HEK293 (cell line): ENCODE data around the gene DAGLB.

Experiments
- CTCF ChIA-PET: fragments of 350-600 bp; formaldehyde crosslinking; extraction: SDS; loops from one replicate; lab custom pipeline; 2021; ENCODE audit warnings: antibody characterized with exemption; lab: Yijun Ruan, JAX
- POLR2A ChIA-PET: fragments of 300-600 bp; formaldehyde crosslinking; extraction: SDS; loops from one replicate; lab custom pipeline; 2020; ENCODE audit warnings: antibody characterized with exemption, inconsistent platforms; lab: Yijun Ruan, JAX
- H3K27ac ChIP-seq: fragments of 200-500 bp; sonication (Bioruptor generic); 2 replicates; pipeline ENCODE4 v1.5.1; 2014; ENCODE audit warnings: low read depth, low read length, control low read depth, inconsistent platforms; ENCODE audit errors: extremely low read depth
- H3K36me3 ChIP-seq, 2 experiments: fragments of 200-500 bp in 1 of 2; sonication (Bioruptor generic) in 1 of 2; 1 replicate in 1 of 2; 2 replicates in 1 of 2; pipeline ENCODE4 v1.5.1; 2014 to 2017; ENCODE audit warnings: inconsistent platforms in 2 of 2, low read length in 2 of 2; ENCODE audit not compliant: control insufficient read depth in 2 of 2, insufficient read depth in 1 of 2
- H3K4me1 ChIP-seq: fragments of 200-500 bp; sonication (Bioruptor generic); 2 replicates; pipeline ENCODE4 v1.5.1; 2014; ENCODE audit warnings: mild to moderate bottlenecking, low read length, inconsistent platforms; ENCODE audit not compliant: control insufficient read depth, insufficient read depth
- H3K4me3 ChIP-seq: 2 replicates; pipeline ENCODE4 v1.5.1; 2011; ENCODE audit warnings: low read depth, mild to moderate bottlenecking, control low read depth, low read length, moderate library complexity
- H3K9me3 ChIP-seq: fragments of 200-500 bp; sonication (Bioruptor generic); 2 replicates; pipeline ENCODE4 v1.5.1; 2014; ENCODE audit warnings: low read depth, low read length, inconsistent platforms; ENCODE audit not compliant: control insufficient read depth, insufficient read depth
- GLI4 ChIP-seq: fragments of 450-650 bp; formaldehyde crosslinking; IDR thresholded peaks from 2 replicates; pipeline ENCODE4 v1.5.1; 2016; ENCODE audit warnings: missing biosample characterization, missing genetic modification characterization
- HOXA7 ChIP-seq: sonication (generic); formaldehyde crosslinking; IDR thresholded peaks from 2 replicates; pipeline ENCODE4 v1.8.1; 2022; ENCODE audit warnings: missing genetic modification reagents, borderline replicate concordance
- MZF1 ChIP-seq: fragments of 450-650 bp; formaldehyde crosslinking; IDR thresholded peaks from 2 replicates; pipeline ENCODE4 v1.5.1; 2017; ENCODE audit warnings: missing biosample characterization, missing genetic modification characterization, borderline replicate concordance
- OVOL3 ChIP-seq: fragments of 450-650 bp; formaldehyde crosslinking; IDR thresholded peaks from 2 replicates; pipeline ENCODE4 v1.5.1; 2016; ENCODE audit warnings: missing biosample characterization, missing genetic modification characterization
- ZBTB21 ChIP-seq: fragments of 450-650 bp; formaldehyde crosslinking; IDR thresholded peaks from 2 replicates; pipeline ENCODE4 v1.5.1; 2017; ENCODE audit warnings: missing biosample characterization, missing genetic modification characterization
- ZBTB48 ChIP-seq: fragments of 450-650 bp; formaldehyde crosslinking; IDR thresholded peaks from 2 replicates; pipeline ENCODE4 v1.5.1; 2016; ENCODE audit warnings: missing biosample characterization, missing genetic modification characterization
- ZNF184 ChIP-seq: fragments of 450-650 bp; IDR thresholded peaks from 2 replicates; pipeline ENCODE4 v1.5.1; 2018; ENCODE audit warnings: missing biosample characterization, mild to moderate bottlenecking, missing genetic modification characterization
- ZNF2 ChIP-seq: fragments of 450-650 bp; formaldehyde crosslinking; IDR thresholded peaks from 2 replicates; pipeline ENCODE4 v1.5.1; 2016; ENCODE audit warnings: missing biosample characterization, missing genetic modification characterization
- ZNF560 ChIP-seq: fragments of 450-650 bp; formaldehyde crosslinking; IDR thresholded peaks from 2 replicates; pipeline ENCODE4 v1.5.1; 2017; ENCODE audit warnings: missing biosample characterization, missing genetic modification characterization, borderline replicate concordance
- ZNF626 ChIP-seq: fragments of 450-650 bp; sonication (Bioruptor Pico); formaldehyde crosslinking; IDR thresholded peaks from 2 replicates; pipeline ENCODE4 v1.5.1; 2018; ENCODE audit warnings: missing biosample characterization, missing genetic modification characterization, inconsistent platforms
- ZNF747 ChIP-seq: fragments of 450-650 bp; formaldehyde crosslinking; IDR thresholded peaks from 2 replicates; pipeline ENCODE4 v1.5.1; 2016; ENCODE audit warnings: missing biosample characterization, missing genetic modification characterization
- TF ChIP-seq, protein P1 (sequence below): fragments of 450-650 bp; formaldehyde crosslinking; IDR thresholded peaks from 2 replicates; pipeline ENCODE4 v1.5.1; 2016; ENCODE audit warnings: missing biosample characterization, missing genetic modification characterization
- TF ChIP-seq, protein P2 (sequence below): fragments of 450-650 bp; formaldehyde crosslinking; IDR thresholded peaks from 2 replicates; pipeline ENCODE4 v1.5.1; 2017; ENCODE audit warnings: missing biosample characterization, missing genetic modification characterization
- TF ChIP-seq, protein P3 (sequence below): fragments of 450-650 bp; formaldehyde crosslinking; IDR thresholded peaks from 2 replicates; pipeline ENCODE4 v1.5.1; 2016; ENCODE audit warnings: missing biosample characterization, missing genetic modification characterization, borderline replicate concordance
- TF ChIP-seq, protein P4 (sequence below): fragments of 450-650 bp; formaldehyde crosslinking; IDR thresholded peaks from 2 replicates; pipeline ENCODE4 v1.5.1; 2016; ENCODE audit warnings: missing biosample characterization, missing genetic modification characterization
- TF ChIP-seq, protein P5 (sequence below): fragments of 450-650 bp; formaldehyde crosslinking; IDR thresholded peaks from 2 replicates; pipeline ENCODE4 v1.5.1; 2016; ENCODE audit warnings: missing biosample characterization, missing genetic modification characterization
- TF ChIP-seq, protein P6 (sequence below): fragments of 450-650 bp; formaldehyde crosslinking; IDR thresholded peaks from 2 replicates; pipeline ENCODE4 v1.5.1; 2017; ENCODE audit warnings: missing biosample characterization, missing genetic modification characterization
- TF ChIP-seq, protein P7 (sequence below): fragments of 450-650 bp; formaldehyde crosslinking; IDR thresholded peaks from 2 replicates; pipeline ENCODE4 v1.5.1; 2016; ENCODE audit warnings: missing biosample characterization, missing genetic modification characterization

The DAGLB gene

DNA sequence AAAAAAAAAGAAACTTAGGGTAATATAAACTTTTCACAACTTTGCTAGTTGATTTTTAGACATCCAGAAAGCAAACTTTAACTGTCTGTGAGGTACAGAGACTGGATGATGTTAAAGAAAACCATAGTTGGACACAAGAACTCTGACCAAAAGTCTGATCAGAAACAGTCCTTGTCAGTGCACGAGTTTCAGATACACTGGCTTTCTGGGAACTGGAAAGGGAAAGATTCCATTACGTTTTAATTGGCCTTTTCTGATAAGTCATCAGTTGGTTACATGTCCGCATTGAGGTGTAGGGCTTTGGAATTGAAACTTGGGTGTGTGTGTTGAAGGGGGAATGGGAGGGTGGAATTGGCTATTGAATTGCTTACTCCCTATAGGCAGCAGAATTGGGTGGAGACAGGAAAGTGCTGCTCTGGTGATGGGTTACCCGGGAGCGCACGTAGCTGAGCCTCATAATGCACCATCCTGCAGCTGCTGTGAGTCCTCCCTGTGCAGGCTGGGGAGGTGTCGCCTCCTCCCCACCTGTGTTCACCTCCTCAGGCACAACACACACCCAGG lies 59.9 kb downstream of the DAGLB start:
- peaks cover 18% of the 10 kb centered on the region for H3K4me1 ChIP-seq
- no peak overlapping the region for H3K4me3 ChIP-seq
- H3K9me3 ChIP-seq: no peaks in the 10 kb centered on the region
- ChIA-PET POLR2A (interaction anchor here (0.6 kb wide), 1 partner anchor 9 kb away, joined by 3 read pairs; no protein-coding TSS in a partner anchor), CTCF (interaction anchor here (0.6 kb wide), 1 partner anchor 47 kb away, joined by 4 read pairs; no protein-coding TSS in a partner anchor)
- H3K27ac ChIP-seq: no peak overlapping the region
- H3K36me3 ChIP-seq: peaks cover 29 to 32% of the 10 kb centered on the region in 2 experiments; a peak in 2 of 3 replicates
- TF ChIP-seq, protein P1, sequence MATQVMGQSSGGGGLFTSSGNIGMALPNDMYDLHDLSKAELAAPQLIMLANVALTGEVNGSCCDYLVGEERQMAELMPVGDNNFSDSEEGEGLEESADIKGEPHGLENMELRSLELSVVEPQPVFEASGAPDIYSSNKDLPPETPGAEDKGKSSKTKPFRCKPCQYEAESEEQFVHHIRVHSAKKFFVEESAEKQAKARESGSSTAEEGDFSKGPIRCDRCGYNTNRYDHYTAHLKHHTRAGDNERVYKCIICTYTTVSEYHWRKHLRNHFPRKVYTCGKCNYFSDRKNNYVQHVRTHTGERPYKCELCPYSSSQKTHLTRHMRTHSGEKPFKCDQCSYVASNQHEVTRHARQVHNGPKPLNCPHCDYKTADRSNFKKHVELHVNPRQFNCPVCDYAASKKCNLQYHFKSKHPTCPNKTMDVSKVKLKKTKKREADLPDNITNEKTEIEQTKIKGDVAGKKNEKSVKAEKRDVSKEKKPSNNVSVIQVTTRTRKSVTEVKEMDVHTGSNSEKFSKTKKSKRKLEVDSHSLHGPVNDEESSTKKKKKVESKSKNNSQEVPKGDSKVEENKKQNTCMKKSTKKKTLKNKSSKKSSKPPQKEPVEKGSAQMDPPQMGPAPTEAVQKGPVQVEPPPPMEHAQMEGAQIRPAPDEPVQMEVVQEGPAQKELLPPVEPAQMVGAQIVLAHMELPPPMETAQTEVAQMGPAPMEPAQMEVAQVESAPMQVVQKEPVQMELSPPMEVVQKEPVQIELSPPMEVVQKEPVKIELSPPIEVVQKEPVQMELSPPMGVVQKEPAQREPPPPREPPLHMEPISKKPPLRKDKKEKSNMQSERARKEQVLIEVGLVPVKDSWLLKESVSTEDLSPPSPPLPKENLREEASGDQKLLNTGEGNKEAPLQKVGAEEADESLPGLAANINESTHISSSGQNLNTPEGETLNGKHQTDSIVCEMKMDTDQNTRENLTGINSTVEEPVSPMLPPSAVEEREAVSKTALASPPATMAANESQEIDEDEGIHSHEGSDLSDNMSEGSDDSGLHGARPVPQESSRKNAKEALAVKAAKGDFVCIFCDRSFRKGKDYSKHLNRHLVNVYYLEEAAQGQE (tag by site-specific recombination): no peak
- TF ChIP-seq, protein P2, sequence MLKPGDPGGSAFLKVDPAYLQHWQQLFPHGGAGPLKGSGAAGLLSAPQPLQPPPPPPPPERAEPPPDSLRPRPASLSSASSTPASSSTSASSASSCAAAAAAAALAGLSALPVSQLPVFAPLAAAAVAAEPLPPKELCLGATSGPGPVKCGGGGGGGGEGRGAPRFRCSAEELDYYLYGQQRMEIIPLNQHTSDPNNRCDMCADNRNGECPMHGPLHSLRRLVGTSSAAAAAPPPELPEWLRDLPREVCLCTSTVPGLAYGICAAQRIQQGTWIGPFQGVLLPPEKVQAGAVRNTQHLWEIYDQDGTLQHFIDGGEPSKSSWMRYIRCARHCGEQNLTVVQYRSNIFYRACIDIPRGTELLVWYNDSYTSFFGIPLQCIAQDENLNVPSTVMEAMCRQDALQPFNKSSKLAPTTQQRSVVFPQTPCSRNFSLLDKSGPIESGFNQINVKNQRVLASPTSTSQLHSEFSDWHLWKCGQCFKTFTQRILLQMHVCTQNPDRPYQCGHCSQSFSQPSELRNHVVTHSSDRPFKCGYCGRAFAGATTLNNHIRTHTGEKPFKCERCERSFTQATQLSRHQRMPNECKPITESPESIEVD (tag by site-specific recombination): no peak
- TF ChIP-seq HOXA7 (CRISPR knock-in tag) (no peak), ZBTB21 (no peak), OVOL3 (tag by site-specific recombination) (no peak), MZF1 (tag by site-specific recombination) (no peak), ZNF2 (no peak), ZNF626 (no peak), GLI4 (no peak), ZNF747 (tag by site-specific recombination) (no peak), ZNF184 (no peak), ZBTB48 (tag by site-specific recombination) (no peak), ZNF560 (no peak)
- TF ChIP-seq, protein P3, sequence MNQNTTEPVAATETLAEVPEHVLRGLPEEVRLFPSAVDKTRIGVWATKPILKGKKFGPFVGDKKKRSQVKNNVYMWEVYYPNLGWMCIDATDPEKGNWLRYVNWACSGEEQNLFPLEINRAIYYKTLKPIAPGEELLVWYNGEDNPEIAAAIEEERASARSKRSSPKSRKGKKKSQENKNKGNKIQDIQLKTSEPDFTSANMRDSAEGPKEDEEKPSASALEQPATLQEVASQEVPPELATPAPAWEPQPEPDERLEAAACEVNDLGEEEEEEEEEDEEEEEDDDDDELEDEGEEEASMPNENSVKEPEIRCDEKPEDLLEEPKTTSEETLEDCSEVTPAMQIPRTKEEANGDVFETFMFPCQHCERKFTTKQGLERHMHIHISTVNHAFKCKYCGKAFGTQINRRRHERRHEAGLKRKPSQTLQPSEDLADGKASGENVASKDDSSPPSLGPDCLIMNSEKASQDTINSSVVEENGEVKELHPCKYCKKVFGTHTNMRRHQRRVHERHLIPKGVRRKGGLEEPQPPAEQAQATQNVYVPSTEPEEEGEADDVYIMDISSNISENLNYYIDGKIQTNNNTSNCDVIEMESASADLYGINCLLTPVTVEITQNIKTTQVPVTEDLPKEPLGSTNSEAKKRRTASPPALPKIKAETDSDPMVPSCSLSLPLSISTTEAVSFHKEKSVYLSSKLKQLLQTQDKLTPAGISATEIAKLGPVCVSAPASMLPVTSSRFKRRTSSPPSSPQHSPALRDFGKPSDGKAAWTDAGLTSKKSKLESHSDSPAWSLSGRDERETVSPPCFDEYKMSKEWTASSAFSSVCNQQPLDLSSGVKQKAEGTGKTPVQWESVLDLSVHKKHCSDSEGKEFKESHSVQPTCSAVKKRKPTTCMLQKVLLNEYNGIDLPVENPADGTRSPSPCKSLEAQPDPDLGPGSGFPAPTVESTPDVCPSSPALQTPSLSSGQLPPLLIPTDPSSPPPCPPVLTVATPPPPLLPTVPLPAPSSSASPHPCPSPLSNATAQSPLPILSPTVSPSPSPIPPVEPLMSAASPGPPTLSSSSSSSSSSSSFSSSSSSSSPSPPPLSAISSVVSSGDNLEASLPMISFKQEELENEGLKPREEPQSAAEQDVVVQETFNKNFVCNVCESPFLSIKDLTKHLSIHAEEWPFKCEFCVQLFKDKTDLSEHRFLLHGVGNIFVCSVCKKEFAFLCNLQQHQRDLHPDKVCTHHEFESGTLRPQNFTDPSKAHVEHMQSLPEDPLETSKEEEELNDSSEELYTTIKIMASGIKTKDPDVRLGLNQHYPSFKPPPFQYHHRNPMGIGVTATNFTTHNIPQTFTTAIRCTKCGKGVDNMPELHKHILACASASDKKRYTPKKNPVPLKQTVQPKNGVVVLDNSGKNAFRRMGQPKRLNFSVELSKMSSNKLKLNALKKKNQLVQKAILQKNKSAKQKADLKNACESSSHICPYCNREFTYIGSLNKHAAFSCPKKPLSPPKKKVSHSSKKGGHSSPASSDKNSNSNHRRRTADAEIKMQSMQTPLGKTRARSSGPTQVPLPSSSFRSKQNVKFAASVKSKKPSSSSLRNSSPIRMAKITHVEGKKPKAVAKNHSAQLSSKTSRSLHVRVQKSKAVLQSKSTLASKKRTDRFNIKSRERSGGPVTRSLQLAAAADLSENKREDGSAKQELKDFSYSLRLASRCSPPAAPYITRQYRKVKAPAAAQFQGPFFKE (tag by site-specific recombination): no peak
- TF ChIP-seq, protein P4, sequence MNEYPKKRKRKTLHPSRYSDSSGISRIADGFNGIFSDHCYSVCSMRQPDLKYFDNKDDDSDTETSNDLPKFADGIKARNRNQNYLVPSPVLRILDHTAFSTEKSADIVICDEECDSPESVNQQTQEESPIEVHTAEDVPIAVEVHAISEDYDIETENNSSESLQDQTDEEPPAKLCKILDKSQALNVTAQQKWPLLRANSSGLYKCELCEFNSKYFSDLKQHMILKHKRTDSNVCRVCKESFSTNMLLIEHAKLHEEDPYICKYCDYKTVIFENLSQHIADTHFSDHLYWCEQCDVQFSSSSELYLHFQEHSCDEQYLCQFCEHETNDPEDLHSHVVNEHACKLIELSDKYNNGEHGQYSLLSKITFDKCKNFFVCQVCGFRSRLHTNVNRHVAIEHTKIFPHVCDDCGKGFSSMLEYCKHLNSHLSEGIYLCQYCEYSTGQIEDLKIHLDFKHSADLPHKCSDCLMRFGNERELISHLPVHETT: no peak
- TF ChIP-seq, protein P5, sequence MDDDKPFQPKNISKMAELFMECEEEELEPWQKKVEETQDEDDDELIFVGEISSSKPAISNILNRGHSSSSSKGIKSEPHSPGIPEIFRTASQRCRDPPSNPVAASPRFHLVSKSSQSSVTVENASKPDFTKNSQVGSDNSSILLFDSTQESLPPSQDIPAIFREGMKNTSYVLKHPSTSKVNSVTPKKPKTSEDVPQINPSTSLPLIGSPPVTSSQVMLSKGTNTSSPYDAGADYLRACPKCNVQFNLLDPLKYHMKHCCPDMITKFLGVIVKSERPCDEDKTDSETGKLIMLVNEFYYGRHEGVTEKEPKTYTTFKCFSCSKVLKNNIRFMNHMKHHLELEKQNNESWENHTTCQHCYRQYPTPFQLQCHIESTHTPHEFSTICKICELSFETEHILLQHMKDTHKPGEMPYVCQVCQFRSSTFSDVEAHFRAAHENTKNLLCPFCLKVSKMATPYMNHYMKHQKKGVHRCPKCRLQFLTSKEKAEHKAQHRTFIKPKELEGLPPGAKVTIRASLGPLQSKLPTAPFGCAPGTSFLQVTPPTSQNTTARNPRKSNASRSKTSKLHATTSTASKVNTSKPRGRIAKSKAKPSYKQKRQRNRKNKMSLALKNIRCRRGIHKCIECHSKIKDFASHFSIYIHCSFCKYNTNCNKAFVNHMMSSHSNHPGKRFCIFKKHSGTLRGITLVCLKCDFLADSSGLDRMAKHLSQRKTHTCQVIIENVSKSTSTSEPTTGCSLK (tag by site-specific recombination): no peak
- TF ChIP-seq, protein P6, sequence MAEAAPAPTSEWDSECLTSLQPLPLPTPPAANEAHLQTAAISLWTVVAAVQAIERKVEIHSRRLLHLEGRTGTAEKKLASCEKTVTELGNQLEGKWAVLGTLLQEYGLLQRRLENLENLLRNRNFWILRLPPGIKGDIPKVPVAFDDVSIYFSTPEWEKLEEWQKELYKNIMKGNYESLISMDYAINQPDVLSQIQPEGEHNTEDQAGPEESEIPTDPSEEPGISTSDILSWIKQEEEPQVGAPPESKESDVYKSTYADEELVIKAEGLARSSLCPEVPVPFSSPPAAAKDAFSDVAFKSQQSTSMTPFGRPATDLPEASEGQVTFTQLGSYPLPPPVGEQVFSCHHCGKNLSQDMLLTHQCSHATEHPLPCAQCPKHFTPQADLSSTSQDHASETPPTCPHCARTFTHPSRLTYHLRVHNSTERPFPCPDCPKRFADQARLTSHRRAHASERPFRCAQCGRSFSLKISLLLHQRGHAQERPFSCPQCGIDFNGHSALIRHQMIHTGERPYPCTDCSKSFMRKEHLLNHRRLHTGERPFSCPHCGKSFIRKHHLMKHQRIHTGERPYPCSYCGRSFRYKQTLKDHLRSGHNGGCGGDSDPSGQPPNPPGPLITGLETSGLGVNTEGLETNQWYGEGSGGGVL: no peak
- TF ChIP-seq, protein P7, sequence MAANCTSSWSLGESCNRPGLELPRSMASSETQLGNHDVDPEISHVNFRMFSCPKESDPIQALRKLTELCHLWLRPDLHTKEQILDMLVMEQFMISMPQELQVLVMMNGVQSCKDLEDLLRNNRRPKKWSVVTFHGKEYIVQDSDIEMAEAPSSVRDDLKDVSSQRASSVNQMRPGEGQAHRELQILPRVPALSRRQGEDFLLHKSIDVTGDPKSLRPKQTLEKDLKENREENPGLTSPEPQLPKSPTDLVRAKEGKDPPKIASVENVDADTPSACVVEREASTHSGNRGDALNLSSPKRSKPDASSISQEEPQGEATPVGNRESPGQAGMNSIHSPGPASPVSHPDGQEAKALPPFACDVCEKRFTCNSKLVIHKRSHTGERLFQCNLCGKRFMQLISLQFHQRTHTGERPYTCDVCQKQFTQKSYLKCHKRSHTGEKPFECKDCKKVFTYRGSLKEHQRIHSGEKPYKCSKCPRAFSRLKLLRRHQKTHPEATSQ (tag by site-specific recombination): no peak
